Panc1 (cell line): ENCODE data around the gene MIOS.

Source experiments
- SIN3A ChIP-seq: IDR thresholded peaks from 2 replicates; pipeline ENCODE4 v1.6.1; 2012; ENCODE audit warnings: low read depth, mild to moderate bottlenecking, low read length, moderate library complexity, borderline replicate concordance; ENCODE audit not compliant: insufficient read depth
- TCF7L2 ChIP-seq: IDR thresholded peaks from 2 replicates; pipeline ENCODE4 v1.6.1; 2011; ENCODE audit warnings: mild to moderate bottlenecking, low read depth, low read length, inconsistent platforms
- TF ChIP-seq, protein P1 (sequence below): fragments of 450-650 bp; IDR thresholded peaks from 2 replicates; pipeline ENCODE4 v1.5.1; 2017; ENCODE audit warnings: mild to moderate bottlenecking
- TF ChIP-seq, protein P2 (sequence below), 2 experiments: IDR thresholded peaks; 2 replicates each; pipeline ENCODE4 v1.6.1; 2011 to 2012; ENCODE audit warnings: low read depth in 2 of 2, control low read depth in 1 of 2, low read length in 1 of 2, mild to moderate bottlenecking in 1 of 2, moderate library complexity in 1 of 2; ENCODE audit not compliant: insufficient read depth in 1 of 2

DNA sequence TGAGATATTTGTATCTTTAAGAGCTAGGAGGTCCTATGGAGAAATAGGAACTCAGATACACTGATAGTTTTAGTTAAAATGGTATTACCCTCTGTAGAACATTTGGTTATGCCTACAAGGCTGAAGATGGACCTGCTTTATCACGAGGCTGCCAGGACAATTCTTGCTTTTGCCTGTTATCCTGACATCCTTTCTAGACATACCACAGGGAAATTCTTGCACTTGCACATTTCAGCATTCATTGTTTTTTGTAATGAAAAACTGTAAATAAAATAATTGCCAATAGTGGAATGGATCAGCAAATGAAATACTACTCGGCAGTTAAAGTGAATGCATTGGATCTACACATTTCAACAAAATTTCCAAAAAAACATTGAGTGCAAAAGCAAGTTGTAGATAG lies 40.7 kb upstream of the MIOS start:
- TF ChIP-seq, protein P1, sequence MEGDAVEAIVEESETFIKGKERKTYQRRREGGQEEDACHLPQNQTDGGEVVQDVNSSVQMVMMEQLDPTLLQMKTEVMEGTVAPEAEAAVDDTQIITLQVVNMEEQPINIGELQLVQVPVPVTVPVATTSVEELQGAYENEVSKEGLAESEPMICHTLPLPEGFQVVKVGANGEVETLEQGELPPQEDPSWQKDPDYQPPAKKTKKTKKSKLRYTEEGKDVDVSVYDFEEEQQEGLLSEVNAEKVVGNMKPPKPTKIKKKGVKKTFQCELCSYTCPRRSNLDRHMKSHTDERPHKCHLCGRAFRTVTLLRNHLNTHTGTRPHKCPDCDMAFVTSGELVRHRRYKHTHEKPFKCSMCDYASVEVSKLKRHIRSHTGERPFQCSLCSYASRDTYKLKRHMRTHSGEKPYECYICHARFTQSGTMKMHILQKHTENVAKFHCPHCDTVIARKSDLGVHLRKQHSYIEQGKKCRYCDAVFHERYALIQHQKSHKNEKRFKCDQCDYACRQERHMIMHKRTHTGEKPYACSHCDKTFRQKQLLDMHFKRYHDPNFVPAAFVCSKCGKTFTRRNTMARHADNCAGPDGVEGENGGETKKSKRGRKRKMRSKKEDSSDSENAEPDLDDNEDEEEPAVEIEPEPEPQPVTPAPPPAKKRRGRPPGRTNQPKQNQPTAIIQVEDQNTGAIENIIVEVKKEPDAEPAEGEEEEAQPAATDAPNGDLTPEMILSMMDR = no peak
- TF ChIP-seq, protein P2, sequence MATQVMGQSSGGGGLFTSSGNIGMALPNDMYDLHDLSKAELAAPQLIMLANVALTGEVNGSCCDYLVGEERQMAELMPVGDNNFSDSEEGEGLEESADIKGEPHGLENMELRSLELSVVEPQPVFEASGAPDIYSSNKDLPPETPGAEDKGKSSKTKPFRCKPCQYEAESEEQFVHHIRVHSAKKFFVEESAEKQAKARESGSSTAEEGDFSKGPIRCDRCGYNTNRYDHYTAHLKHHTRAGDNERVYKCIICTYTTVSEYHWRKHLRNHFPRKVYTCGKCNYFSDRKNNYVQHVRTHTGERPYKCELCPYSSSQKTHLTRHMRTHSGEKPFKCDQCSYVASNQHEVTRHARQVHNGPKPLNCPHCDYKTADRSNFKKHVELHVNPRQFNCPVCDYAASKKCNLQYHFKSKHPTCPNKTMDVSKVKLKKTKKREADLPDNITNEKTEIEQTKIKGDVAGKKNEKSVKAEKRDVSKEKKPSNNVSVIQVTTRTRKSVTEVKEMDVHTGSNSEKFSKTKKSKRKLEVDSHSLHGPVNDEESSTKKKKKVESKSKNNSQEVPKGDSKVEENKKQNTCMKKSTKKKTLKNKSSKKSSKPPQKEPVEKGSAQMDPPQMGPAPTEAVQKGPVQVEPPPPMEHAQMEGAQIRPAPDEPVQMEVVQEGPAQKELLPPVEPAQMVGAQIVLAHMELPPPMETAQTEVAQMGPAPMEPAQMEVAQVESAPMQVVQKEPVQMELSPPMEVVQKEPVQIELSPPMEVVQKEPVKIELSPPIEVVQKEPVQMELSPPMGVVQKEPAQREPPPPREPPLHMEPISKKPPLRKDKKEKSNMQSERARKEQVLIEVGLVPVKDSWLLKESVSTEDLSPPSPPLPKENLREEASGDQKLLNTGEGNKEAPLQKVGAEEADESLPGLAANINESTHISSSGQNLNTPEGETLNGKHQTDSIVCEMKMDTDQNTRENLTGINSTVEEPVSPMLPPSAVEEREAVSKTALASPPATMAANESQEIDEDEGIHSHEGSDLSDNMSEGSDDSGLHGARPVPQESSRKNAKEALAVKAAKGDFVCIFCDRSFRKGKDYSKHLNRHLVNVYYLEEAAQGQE (IDR thresholded peaks at IDR 0.05; ENCODE audit: insufficient read depth in 1 of 2, low read depth in 2 of 2, low read length in 1 of 2) = no peak
- TF ChIP-seq TCF7L2 (no peak), SIN3A (no peak)
